ENCODE measurements around the gene UNC5CL.

DNA sequence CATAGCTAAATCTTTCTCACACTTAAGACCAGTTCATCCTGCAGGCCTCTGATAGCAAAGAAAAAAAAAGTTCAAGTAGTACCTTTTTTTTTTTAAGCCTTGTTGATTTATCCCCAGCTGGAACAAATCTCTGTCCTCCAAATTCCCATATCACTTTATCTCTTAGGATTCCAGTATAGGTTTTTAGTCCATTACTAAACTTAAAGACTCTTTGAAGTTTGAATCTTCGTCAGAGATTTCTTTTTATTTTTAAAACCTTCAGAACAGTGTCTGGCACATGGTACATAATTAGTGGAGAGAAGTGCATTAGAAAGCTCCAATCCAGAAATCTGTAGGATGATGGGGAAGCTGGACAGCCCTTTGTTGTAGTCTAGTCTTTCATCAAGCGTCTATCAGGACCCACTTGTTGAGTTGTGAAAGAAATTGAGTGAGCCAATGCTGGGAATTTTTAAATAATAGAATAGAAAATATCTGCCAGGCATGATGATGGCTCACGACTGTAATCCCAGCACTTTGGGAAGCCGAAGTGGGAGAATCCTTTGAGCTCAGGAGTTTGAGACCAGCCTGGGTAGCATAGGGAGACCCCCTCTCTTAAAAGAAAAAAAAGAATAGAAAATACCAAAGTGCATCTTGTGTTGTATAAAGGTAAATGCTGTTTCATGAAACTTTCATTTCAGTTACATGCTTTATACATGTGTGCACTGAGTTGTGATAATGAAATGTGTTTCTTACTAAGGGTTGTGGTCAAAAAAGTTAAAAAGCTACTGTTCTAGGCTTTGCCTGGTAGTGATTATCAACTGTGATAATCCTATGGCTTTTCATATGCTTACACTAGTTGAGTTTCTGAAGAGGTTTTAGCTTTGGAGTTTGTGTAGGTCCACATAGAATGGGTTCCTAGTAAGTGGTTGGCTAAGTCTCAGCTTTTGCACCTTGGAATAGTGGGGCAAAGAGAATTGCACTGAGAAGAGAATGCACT lies 36.9 kb upstream of the UNC5CL start:
- no peak for TF ChIP-seq CTCF (conservative IDR thresholded peaks at IDR 0.05; ENCODE audit: low read depth in 2 of 2)
- TF ChIP-seq REST (IDR thresholded peaks at IDR 0.05; ENCODE audit: unreplicated experiment) = no peak
- no peak for TF ChIP-seq POLR2AphosphoS5 (IDR thresholded peaks at IDR 0.05; ENCODE audit: low read depth)
- TF ChIP-seq EZH2 (IDR thresholded peaks at IDR 0.05; ENCODE audit: low read depth, unreplicated experiment) = no peak
- TF ChIP-seq JUNB (IDR thresholded peaks at IDR 0.05; ENCODE audit: unreplicated experiment) = no peak
- TF ChIP-seq CREB1 (CRISPR knock-in tag; IDR thresholded peaks at IDR 0.05; ENCODE audit: low read depth) = no peak
- no peak for TF ChIP-seq EZH2phosphoT487 (IDR thresholded peaks at IDR 0.05; ENCODE audit: unreplicated experiment)
- no peak for TF ChIP-seq ETS1 (IDR thresholded peaks at IDR 0.05)
- TF ChIP-seq ZNF331 (CRISPR knock-in tag; IDR thresholded peaks at IDR 0.05; ENCODE audit: low read depth) = no peak
- TF ChIP-seq STAT1 (IDR thresholded peaks at IDR 0.05; ENCODE audit: unreplicated experiment) = no peak
- no peak for TF ChIP-seq NANOG (IDR thresholded peaks at IDR 0.05; ENCODE audit: borderline replicate concordance)
- TF ChIP-seq ZNF114 (CRISPR knock-in tag; IDR thresholded peaks at IDR 0.05) = no peak

All from GM23338 (cell line).